ENCODE results near the gene ARL4D.
A peak's percentile ranks its signal among the peaks of the same experiment; 100 is the strongest.
"Not testable (repeated sequence)": the region's sequence is repeated elsewhere in the genome, so short reads cannot be mapped to it uniquely, and the experiment has no call there.

ARL4D gene

DNA sequence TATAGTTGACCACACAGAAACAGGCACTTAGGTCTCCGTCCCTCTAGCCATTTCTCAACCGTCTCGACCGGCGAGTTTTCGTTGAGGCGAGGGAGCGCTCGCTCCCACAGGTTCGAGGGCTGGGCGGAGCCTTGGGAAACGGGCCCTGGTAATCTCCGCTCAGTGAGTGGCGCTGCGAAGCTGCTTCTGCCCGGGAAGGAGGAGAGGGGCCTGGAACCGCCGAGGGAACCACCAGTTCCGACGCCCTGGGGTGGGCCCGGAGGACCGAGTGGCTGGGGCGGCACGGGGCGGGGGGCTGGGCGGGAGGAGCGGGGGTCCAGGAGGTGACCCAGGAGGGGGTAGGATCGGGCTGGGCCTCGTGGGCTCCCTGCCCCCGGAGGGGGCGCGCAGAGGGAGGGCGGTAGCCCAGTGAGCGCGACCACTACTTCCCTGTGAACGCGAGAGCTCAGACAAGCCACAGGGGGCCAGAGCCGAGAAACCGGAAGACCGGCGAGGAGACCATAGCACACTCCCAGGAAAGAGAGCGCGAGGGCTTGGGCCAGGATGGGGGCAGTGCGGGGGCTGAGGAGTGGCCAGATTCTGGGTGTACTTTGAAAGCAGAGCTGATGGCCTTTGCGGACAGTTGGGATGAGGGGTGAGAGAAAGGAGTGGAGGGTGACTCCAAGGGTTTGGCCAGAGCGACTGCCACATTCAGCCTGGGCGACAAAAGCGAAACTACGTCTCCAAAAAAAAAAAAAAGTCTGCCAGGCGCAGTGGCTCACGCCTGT lies 29.9 kb upstream of the ARL4D start:
- peak; percentile 35 to 49 (median 49) for DNase-seq (ENCODE audit: low read depth in 2 of 3, low spot score in 2 of 3)

DNA sequence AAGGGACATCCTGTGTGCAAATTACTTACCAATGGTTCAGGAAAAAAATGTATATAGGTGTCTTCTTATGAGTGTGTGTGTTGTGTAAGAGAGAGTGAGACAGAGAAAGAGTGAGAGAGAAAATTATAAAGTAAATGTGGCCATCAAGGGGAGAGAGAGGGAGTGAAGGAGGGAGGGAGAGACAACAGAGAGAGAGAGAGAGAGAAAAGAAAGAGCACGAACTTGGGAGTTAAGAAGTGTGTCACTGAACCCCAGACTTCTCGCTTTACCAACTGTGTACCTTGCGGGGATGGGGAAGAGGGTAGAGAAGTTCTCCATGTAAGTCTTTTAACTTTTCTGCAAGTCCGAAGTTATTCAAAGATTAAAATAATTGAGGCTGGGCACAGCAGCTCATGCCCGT lies 28.8 kb upstream of the ARL4D start:
- DNase-seq (ENCODE audit: low read depth in 2 of 3, low spot score in 2 of 3): no peak

DNA sequence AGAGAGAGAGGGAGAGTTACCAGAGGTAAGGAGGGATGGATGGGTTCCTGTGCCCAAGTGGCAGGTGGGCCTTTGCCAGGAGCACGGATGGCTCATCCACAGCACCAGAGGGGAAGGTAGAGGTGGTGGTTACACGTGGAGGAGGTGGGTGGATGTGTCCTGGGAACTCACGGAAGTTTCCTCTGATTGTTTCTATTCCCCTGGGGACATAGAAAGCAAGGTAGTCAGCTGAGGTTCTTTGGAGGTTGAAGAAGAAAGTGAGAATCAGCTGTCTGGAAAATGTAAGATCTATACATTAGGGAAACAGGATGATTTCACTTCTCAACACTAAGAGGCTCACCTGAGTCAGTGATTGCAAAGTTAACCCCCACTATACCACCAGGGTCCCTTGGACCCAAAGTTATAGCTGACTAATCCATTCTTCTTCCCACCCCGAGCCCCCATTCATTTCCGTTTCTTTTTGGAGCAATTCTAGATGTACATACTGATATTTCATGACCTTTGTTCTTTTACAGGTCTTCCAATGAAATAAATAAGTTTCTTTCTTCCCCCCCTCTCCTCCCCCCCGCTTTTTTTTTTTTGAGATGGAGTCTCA lies 27.5 kb upstream of the ARL4D start:
- no peak for DNase-seq (ENCODE audit: low read depth in 2 of 3, low spot score in 2 of 3)

DNA sequence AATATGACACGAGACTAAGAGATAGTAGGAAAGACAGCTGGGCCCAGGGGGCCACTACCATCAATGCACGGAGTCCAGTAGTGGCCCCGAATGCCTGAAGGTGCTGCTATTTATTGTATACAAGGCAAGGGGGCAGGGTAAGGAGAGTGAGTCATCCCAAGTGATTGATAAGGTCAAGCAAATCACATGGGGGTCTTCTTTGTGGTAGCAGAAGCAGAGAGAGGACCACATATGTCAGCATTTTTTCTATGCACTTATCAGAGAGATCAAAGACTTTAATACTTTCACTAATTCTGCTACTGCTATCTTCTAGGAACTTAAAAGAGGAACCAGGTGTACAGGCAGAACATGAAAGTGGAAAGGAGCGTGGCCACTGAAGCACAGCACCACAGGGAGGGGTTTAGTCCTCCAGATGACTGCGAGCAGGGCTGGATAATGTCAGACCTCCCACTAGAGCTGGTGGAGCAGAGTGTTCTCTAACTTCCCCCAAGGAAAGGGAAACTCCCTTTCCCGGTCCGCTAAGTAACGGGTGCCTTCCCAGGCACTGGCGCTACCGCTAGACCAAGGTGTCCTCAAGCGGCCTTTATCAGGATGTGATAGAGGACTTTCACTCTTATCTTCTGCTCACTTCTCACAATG lies 26.4 kb upstream of the ARL4D start:
- DNase-seq (ENCODE audit: low read depth in 2 of 3, low spot score in 2 of 3): no peak

DNA sequence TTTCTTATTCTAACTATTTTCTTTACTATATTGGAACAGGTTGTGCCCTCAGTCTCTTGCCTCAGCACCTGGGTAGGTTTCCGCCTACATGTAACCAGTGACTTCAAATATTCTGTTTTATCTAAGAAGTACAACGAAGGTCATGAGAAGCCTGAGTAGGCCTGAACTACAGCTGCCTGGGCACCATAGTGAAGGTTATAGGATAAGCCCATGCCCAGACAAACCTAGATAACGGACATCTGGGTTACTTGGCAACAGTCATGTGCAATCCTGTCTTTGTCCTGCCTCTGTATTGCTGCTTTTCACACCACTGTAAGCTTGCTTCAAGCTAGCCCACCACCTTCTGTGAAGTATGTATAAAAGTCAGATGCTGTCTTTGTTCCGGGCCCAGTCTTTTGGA lies 25.4 kb upstream of the ARL4D start:
- DNase-seq (ENCODE audit: low read depth in 2 of 3, low spot score in 2 of 3): no peak

DNA sequence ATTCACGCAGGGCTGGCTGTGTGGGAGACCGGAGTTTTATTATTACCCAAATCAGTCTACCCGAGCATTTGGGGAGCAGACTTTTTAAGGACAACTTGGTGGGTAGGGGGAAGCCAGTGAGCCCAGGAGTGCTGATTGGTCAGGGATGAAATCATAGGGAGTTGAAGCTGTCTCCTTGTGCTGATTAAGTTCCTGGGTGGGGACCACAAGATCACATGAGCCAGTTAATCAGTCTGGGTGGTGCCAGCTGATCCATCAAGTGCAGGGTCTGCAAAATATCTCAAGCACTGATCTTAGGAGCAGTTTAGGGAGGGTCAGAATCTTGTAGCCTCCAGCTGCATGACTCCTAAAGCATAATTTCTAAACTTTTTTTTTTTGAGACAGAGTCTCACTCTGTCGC lies 22.9 kb upstream of the ARL4D start:
- DNase-seq (ENCODE audit: low read depth in 2 of 3, low spot score in 2 of 3): not testable (repeated sequence)

DNA sequence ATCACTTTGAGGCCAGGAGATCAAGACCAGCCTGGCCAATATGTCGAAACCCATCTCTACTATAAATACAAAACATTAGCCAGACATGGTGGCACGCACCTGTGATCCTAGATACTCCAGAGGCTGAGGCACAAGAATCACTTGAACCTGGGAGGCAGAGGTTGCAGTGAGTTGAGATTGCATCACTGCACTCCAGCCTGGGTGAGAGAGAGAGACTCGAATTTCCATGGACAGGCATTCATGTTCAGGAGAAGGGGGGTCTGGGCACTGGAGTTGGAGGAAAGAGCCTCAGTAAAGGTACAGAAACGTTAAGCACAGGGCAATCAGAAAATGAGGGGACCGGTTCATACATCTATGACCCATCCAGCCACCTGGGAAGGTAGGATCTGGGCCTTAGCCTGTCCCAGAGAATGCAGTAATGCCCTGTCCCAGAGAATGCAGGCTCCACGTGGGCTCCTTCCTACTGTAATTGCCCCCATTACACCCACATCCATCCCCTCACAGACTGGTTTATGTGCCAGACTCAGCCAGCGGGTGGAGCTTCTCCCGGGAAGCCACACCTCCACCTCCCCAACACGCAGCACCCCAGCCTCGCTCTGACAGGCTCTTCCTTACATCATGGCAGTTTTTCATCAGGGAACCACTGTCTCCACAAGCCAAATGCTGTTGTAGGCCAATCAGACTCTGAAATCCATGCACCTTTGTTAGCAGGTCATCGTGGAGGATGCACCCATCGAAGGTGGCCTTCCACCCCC lies 21.6 kb upstream of the ARL4D start:
- no peak for DNase-seq (ENCODE audit: low read depth in 2 of 3, low spot score in 2 of 3)

DNA sequence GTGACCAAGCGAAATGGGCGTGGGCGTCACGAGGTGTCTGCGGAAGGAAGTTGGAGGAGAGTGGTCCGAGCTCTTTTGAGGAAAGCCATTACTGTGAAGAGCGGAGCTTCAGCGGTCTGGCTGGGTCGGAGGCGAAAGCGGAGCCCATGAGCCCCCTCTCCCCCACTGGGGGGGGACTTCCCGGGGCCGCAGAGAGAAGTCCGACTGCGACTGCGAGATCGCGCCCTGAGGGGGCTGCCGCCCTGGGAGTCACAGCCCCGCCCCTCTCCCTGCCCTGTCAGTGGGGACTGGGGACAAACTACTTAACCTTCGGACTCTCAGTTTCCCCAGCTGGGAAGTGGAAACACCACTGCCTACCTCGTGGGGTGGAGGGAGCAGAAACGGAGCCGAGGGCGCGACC lies 20.0 kb upstream of the ARL4D start:
- no peak for DNase-seq (ENCODE audit: low read depth in 2 of 3, low spot score in 2 of 3)

DNA sequence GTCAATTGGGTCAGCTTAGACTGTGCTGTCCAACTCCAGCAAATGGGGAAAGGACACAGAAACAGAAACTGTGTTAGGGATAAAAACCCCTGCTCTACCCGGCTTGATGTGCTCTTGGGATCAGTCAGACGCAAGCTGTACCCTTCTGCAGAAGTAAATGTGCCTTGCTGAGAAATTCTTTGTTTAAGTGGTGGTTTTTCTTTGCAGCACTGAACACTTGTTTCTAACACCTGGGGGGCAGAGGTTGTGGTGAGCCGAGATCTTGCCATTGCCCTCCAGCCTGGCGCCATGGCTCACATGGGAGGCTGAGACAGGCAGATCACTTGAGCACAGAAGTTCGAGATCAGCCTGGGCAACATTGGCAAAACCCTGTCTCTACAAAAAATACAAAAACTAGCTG lies 18.5 kb upstream of the ARL4D start:
- DNase-seq (ENCODE audit: low read depth in 2 of 3, low spot score in 2 of 3): no peak

DNA sequence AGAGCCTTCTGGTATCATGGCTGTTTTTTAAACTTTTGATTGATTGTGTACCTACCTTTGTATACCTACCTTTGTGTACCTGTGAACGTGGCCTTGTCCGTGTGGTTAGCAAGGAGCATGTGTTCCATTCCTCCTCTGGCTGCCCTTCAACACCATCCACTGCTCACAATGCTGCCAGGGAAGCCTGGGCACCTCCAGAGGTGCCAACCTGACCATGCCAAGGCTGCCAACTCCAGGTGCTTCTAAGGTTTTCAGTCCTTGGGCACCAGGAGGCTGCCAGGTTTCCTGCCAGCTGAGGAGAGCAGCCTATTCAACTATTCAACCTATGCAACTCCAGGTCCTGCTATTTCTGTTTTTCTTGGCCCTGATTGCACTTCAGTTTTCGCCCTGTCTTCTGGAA lies 17.6 kb upstream of the ARL4D start:
- no peak for DNase-seq (ENCODE audit: low read depth in 2 of 3, low spot score in 2 of 3)

DNA sequence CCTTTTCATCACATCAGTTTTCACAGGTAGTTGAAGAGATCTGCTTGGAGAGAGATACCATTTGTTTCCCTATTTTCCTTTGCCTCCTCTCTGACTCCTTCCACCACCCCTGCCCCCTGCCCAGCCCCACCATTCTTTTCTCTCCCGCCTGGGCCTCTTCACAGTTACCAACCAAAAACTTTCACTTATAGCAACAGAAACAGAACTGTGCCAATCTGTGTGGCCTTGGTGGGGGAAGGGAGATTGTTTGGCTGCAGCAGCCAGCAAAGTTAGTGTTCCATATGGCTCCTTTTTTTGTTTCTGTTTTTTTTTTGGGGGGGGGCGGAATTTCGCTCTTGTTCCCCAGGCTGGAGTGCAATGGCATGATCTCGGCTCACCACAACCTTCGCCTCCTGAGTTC lies 17.2 kb upstream of the ARL4D start:
- no peak for DNase-seq (ENCODE audit: low read depth in 2 of 3, low spot score in 2 of 3)

DNA sequence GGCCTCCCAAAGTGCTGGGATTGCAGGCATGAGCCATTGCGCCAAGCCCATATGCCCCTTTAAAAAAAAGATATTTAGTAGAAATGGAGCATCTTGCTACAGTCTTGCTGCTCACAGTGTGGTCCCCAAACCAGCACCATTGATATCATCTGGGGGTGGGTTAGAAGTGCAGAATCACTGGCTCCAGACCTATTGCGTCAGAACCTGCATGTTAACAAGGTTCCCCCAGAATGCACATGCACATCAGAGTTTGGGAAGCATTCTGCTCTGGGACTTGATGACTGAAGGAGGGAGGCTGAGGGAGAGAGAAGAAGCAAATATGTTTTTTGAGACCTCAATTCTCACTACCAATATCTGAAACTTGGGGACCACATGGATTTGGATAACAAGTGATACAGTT lies 16.0 kb upstream of the ARL4D start:
- DNase-seq (ENCODE audit: low read depth in 2 of 3, low spot score in 2 of 3): no peak

DNA sequence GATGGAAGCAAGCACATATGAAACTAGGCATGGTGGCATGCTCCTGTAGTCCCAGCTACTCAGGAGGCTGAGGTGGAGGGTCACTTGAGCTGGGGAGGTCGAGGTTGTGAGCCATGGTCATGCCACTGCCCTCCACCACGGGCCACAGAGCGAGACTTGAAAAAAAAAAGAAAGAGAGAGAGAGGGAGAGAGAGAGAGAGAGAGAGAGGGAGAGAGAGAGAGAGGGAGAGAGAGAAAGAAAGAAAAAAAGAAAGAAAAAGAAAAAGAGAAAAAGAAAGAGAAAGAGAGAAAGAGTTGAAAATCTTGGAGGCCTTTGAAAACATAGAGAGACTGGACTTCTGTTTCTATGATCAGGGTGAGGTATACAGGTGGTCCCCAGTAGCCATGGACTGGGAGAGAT lies 15.4 kb upstream of the ARL4D start:
- DNase-seq (ENCODE audit: low read depth in 2 of 3, low spot score in 2 of 3): no peak

DNA sequence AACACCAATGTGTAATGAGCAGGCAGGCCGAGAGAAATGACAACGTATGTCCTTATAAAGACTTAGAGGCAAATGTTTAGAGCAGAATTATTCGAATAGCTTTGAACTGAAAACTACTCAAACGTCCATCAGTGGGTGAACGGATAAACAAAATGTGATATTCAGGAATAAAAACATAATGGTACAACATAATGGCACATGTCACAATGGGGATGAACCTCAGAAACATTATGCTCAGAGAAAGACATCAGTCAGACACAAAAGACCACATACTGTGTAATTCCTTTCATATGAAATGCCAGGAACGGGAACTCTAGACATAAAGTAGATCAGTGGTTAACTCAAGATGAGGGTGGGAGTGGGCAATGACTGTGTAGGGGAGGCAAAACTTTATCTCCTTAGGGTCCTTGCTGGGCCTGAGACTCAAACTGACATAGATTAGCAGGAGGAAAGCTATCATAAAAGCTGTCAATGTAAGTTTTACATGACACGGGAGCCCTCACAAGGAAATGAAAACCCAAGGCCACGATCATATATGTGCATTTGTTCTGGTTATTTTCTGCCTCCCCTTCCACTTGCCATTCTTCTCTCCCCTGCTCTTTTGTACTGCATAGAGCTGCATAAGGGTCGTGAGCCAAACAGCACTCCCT lies 14.8 kb upstream of the ARL4D start:
- DNase-seq (ENCODE audit: low read depth in 2 of 3, low spot score in 2 of 3): no peak

DNA sequence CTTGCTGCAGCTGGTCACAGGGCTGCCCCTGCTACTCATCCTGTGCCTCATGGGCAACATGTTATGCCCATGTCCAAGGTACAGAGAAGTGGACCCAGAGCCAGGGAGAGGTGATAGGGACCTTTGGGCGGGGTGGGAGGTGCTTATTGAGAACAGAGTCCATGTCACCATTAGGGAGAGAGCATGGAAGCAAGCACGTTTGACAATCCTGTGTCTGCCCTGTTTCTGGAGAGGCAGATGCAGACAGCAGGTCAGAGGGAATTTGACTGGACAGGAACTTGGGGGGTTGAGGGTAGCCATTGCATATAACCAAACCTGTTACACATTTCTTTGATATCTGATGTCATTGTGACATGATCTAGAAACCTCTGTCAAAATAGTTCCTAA lies 14.3 kb upstream of the ARL4D start:
- DNase-seq (ENCODE audit: low read depth in 2 of 3, low spot score in 2 of 3): no peak

DNA sequence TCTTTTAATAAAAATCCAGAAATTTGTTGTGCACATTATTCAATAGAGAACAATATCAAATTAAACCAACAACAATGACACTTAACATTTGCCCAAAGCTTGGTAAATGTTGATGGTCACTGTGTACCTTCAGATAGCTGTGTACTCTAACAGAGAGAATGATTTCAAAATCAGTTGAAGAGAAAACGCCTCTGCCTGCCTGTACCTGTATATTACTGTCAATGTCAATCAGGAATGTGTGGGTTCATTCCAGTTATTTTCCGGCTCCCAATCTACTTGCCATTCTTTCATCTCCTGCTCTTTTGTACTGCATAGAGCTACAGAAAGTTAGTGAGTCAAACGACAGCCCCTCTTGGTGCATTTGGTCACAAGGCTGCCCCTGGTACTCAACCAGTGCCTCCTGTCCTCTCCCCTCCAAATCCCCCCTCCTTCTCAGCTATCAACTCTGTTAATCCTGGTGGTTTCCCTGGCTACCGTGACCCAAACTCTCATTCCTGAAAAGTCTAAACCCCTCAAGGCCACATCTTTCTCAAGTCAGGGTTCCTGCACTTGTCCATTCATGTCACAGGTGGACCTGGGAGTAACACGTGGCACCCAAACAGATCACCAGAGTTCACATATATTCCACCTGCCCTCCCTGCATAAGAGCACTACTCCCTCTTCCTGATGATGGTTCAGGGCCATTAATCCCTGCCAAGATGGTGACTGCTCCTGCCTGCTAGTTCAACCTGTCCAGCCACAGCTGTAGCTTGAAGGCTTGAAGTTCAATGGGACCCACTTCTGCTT lies 13.6 kb upstream of the ARL4D start:
- DNase-seq (ENCODE audit: low read depth in 2 of 3, low spot score in 2 of 3): no peak

DNA sequence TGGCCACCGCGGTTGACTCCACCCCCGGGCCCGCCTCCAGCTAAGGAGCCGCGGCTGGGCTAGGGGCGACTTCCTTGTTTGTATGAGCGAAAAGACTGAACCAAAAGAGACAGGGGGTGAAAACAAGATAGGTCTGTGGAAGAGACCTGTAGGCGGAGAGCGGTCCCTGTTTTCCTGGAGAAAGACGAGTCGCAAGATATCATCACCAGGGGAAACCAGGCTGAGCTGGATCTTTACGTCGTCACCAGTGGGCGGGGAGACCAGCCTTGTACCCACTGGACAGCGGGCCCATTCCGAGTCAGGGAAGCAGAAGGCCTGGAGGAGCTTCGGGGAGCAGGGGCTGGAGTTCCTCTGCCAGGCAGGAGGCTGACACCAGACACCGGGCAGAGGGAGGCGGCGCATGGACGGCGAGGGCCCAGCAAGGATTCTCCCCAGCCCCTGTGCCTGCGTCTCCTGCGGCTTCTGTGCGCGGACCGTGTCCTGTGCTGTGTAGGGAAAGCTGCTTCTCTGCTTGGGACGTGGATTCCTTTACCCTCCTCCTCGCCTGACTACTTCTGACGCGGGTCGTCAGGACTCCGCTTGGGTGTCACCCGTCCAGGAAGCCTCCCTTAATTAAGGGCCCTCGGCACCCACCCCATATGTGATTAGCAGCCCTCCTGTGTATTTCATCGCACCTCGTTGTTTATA lies 10.3 kb upstream of the ARL4D start:
- peak; percentile 80 to 87 (median 81) for DNase-seq (ENCODE audit: low read depth in 2 of 3, low spot score in 2 of 3)

DNA sequence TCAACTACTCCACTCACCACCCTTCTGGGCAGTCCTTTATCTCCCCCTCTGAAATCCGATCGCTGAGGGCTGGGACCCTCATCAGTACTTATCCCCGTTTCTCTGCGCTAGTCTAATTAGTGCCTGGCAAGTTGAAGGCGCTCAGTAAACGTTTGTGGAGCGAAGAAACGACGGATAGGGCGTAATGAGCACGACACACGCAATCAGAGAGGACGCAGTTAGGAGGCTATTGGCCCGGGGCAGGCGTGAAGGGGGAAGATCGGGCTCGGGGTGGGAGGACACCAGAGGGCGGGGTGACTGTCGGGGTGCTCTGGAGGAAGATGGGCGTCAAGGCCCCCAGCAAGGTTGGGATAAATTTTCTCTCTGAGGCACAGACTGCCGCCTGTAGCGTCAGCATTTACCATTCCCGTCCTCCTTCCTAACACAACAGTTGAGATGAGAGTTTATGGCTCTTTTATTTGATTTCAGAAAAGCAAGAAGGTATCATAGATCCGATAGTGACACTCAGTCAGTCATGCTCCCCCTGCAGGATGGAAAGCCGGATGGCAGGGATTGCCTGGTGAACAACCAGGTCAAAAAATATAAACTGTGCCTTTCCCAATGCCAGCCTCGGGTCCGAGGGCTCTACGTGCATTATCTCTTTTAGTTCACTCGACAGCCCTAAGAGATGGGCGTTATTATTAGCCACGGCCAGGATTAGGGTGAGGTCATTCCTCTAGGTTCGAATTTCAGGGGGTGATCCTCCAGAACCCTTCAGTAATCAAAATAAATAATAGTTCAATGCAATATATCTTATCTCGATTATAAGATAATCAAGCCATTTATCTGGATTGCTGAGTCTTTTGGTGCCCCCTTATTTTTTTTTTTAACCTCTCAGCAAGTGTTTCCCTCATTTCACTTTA lies 9.5 kb upstream of the ARL4D start:
- peak; percentile 51 to 66 (median 61) for DNase-seq (ENCODE audit: low read depth in 2 of 3, low spot score in 2 of 3)

DNA sequence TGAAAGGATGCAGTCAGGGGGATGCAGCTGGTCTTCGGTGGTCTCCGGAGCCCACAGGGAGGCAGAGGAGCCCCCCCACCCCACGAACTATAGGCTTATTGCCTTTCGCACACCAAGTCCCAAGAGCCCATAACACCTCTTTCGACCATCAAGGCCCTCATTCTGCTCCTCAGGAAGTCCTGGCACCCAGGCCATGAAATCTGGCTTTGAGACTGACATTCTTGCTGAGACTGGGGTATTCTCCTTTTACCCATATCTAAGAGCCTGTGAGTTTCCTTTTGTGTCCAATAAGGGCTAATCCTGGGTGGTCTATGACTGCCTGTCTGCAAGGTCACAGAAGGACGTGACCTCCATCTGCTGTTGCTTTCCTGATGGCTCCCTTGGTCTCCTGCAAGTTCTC lies 6.4 kb upstream of the ARL4D start:
- DNase-seq (ENCODE audit: low read depth in 2 of 3, low spot score in 2 of 3): no peak
